IPS-15b (cell line): Measurements from ENCODE around the gene PPP1R7.

Experiments used
- H3K27me3 ChIP-seq: one replicate; pipeline ENCODE4 v1.6.1; 2013; ENCODE audit warnings: low read length; ENCODE audit not compliant: control insufficient read depth, insufficient read depth
- H3K36me3 ChIP-seq: one replicate; pipeline ENCODE4 v1.6.1; 2013; ENCODE audit warnings: low read length; ENCODE audit not compliant: control insufficient read depth, insufficient read depth
- H3K4me1 ChIP-seq: one replicate; pipeline ENCODE4 v1.6.1; 2013; ENCODE audit warnings: mild to moderate bottlenecking, low read length; ENCODE audit not compliant: control insufficient read depth, insufficient read depth
- H3K4me3 ChIP-seq: one replicate; pipeline ENCODE4 v1.5.1; 2013; ENCODE audit warnings: low read depth, low read length
- H3K9ac ChIP-seq: one replicate; pipeline ENCODE4 v1.6.1; 2013; ENCODE audit warnings: low read depth, mild to moderate bottlenecking, low read length
- H3K9me3 ChIP-seq: one replicate; pipeline ENCODE4 v1.6.1; 2013; ENCODE audit warnings: mild to moderate bottlenecking, low read length; ENCODE audit not compliant: control insufficient read depth, insufficient read depth

PPP1R7 gene

GRCh38 chr2:241225545-241225944, 75.3 kb downstream of the PPP1R7 start:
- no peak overlapping the region for H3K4me3 ChIP-seq
- no peaks in the 10 kb centered on the region for H3K9me3 ChIP-seq
- no peaks in the 10 kb centered on the region for H3K4me1 ChIP-seq
- H3K36me3 ChIP-seq, result peaks cover 33% of the 10 kb centered on the region
- no peaks in the 10 kb centered on the region for H3K27me3 ChIP-seq
- H3K9ac ChIP-seq, result no peak overlapping the region

- Histone ChIP-seq H3K4me1 (no peaks in the 10 kb centered on the region), H3K9ac (no peak overlapping the region), H3K36me3 (peaks cover 35% of the 10 kb centered on the region), H3K9me3 (no peaks in the 10 kb centered on the region), H3K4me3 (no peak overlapping the region), H3K27me3 (no peaks in the 10 kb centered on the region)
Measured at GRCh38 chr2:241225983-241226382, 75.7 kb downstream of the PPP1R7 start.

- no peak overlapping the region for H3K4me3 ChIP-seq
- no peak overlapping the region for H3K9ac ChIP-seq
- H3K9me3 ChIP-seq, result no peaks in the 10 kb centered on the region
- peaks cover 42% of the 10 kb centered on the region for H3K36me3 ChIP-seq
- no peaks in the 10 kb centered on the region for H3K27me3 ChIP-seq
- no peaks in the 10 kb centered on the region for H3K4me1 ChIP-seq
Measured at GRCh38 chr2:241226723-241227572, 76.7 kb downstream of the PPP1R7 start.

DNA sequence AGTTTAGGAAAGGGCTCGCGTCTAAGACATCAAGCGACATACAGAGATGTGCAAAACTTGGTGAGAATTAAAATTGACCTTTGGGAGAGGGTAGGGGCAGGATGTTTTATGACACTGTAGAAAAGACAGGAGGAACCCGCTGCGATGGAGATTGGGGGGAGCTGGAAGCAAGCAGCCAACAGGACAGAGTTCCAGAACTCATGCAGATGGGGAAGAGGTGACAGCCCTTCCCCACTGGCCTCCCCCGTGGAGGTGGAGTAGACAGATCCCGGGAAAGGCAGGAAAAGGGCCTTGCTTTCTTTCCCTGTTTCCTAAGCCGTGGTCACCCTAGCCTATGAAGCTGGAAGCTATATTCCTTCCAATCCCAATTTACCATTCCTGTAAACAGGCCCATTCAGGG, 77.3 kb downstream of the PPP1R7 start:
- no peak overlapping the region for H3K9ac ChIP-seq
- H3K4me1 ChIP-seq, result no peaks in the 10 kb centered on the region
- peaks cover 44% of the 10 kb centered on the region for H3K36me3 ChIP-seq
- no peak overlapping the region for H3K4me3 ChIP-seq
- H3K9me3 ChIP-seq, result no peaks in the 10 kb centered on the region
- no peaks in the 10 kb centered on the region for H3K27me3 ChIP-seq

GRCh38 chr2:241228081-241228859, 78.0 kb downstream of the PPP1R7 start:
- no peak overlapping the region for H3K4me3 ChIP-seq
- peaks cover 50% of the 10 kb centered on the region for H3K36me3 ChIP-seq
- H3K9ac ChIP-seq, result no peak overlapping the region
- H3K27me3 ChIP-seq, result no peaks in the 10 kb centered on the region
- no peaks in the 10 kb centered on the region for H3K9me3 ChIP-seq
- H3K4me1 ChIP-seq, result no peaks in the 10 kb centered on the region

DNA sequence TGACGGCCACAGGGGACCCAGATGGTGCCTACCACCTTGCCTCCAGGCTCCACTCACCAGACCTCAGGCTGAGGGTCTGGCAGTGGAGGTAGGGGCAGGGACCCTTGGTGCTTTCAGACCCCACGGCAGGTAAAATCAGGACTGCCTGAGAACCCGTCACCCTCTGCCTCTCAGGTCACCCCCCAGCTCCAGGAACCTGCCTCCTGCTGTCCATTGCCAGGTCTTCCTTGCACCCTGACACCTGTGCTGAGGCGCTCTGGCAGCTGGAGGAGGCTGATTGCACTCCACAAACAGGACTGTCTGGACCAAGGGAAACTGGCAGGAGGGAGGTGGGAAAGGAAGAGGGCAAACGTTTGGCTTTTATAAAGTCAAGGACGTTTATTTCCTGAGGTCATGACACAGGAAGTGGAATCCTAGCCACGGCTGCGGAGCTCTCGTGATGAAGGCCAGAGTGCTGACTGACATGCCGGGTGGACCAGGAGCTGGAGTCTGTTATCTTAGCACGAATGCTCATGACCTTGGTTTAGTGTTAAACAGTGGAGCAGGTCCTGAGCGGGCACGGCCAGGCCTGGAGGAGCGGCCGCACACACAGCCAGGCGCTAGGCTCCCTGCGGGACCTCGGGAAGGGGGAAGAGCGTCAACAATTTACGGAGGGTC, 78.7 kb downstream of the PPP1R7 start:
- H3K4me1 ChIP-seq, result no peaks in the 10 kb centered on the region
- H3K9me3 ChIP-seq, result no peaks in the 10 kb centered on the region
- H3K27me3 ChIP-seq, result no peaks in the 10 kb centered on the region
- no peak overlapping the region for H3K9ac ChIP-seq
- peaks cover 56% of the 10 kb centered on the region for H3K36me3 ChIP-seq
- no peak overlapping the region for H3K4me3 ChIP-seq

GRCh38 chr2:241229563-241230401, 79.5 kb downstream of the PPP1R7 start:
- H3K36me3 ChIP-seq, result peaks cover 64% of the 10 kb centered on the region
- H3K9me3 ChIP-seq, result no peaks in the 10 kb centered on the region
- no peak overlapping the region for H3K4me3 ChIP-seq
- no peaks in the 10 kb centered on the region for H3K27me3 ChIP-seq
- no peak overlapping the region for H3K9ac ChIP-seq
- H3K4me1 ChIP-seq, result no peaks in the 10 kb centered on the region

- H3K4me1 ChIP-seq, result no peaks in the 10 kb centered on the region
- no peak overlapping the region for H3K4me3 ChIP-seq
- no peaks in the 10 kb centered on the region for H3K9me3 ChIP-seq
- H3K36me3 ChIP-seq, result peaks cover 67% of the 10 kb centered on the region
- H3K27me3 ChIP-seq, result no peaks in the 10 kb centered on the region
- H3K9ac ChIP-seq, result no peak overlapping the region
Measured at GRCh38 chr2:241230435-241230834, 80.2 kb downstream of the PPP1R7 start.

GRCh38 chr2:241232736-241233575, 82.7 kb downstream of the PPP1R7 start:
- Histone ChIP-seq H3K36me3 (peaks cover 86% of the 10 kb centered on the region), H3K4me3 (no peak overlapping the region)

More at GRCh38 chr2:241232736-241233575, 82.7 kb downstream of the PPP1R7 start:
- H3K9ac ChIP-seq, result no peak overlapping the region
- no peaks in the 10 kb centered on the region for H3K9me3 ChIP-seq
- no peaks in the 10 kb centered on the region for H3K27me3 ChIP-seq
- H3K4me1 ChIP-seq, result no peaks in the 10 kb centered on the region
